BE2C (cell line): ENCODE data around the gene FAM111B. TPM values are rescaled to one million over a fixed set of nuclear protein-coding genes. Genes with fewer than 3 reads are reported as not detected.
"Not testable (repeated sequence)": the region's sequence is repeated elsewhere in the genome, so short reads cannot be mapped to it uniquely, and the experiment has no call there.

Experiments
- DNase-seq: peaks from one replicate; pipeline ENCODE4 v3.0.0-alpha.2; 2020
- H3K27me3 ChIP-seq: fragments of 250-450 bp; sonication (Bioruptor Pico); 2 replicates; pipeline ENCODE4 v1.5.1; 2020; ENCODE audit warnings: mild to moderate bottlenecking
- H3K36me3 ChIP-seq: fragments of 250-450 bp; sonication (Bioruptor Pico); 2 replicates; pipeline ENCODE4 v1.5.1; 2020; ENCODE audit warnings: mild to moderate bottlenecking
- H3K4me1 ChIP-seq: fragments of 250-450 bp; sonication (Bioruptor Pico); 2 replicates; pipeline ENCODE4 v1.5.1; 2020
- H3K4me3 ChIP-seq: 2 replicates; pipeline ENCODE4 v1.5.1; 2011; ENCODE audit warnings: low read depth, low read length
- H3K9me3 ChIP-seq: fragments of 250-450 bp; sonication (Bioruptor Pico); 2 replicates; pipeline ENCODE4 v1.5.1; 2020
- polyA plus RNA-seq: library from polyadenylated mRNA; unstranded; fragments of >200 nt; gene quantifications from one replicate; pipeline ENCODE4 v1.2.1, GENCODE V29; 2012; ENCODE audit warnings: low read depth, missing spikeins; ENCODE audit not compliant: insufficient read length, insufficient read depth
- TF ChIP-seq, protein P1 (sequence below): IDR thresholded peaks from 2 replicates; pipeline ENCODE4 v1.5.1; 2012; ENCODE audit warnings: mild to moderate bottlenecking, low read depth, low read length

FAM111B gene, protein sequence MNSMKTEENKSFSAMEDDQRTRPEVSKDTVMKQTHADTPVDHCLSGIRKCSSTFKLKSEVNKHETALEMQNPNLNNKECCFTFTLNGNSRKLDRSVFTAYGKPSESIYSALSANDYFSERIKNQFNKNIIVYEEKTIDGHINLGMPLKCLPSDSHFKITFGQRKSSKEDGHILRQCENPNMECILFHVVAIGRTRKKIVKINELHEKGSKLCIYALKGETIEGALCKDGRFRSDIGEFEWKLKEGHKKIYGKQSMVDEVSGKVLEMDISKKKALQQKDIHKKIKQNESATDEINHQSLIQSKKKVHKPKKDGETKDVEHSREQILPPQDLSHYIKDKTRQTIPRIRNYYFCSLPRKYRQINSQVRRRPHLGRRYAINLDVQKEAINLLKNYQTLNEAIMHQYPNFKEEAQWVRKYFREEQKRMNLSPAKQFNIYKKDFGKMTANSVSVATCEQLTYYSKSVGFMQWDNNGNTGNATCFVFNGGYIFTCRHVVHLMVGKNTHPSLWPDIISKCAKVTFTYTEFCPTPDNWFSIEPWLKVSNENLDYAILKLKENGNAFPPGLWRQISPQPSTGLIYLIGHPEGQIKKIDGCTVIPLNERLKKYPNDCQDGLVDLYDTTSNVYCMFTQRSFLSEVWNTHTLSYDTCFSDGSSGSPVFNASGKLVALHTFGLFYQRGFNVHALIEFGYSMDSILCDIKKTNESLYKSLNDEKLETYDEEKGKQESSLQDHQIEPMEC
- polyA plus RNA-seq, result 0.26 TPM

DNA sequence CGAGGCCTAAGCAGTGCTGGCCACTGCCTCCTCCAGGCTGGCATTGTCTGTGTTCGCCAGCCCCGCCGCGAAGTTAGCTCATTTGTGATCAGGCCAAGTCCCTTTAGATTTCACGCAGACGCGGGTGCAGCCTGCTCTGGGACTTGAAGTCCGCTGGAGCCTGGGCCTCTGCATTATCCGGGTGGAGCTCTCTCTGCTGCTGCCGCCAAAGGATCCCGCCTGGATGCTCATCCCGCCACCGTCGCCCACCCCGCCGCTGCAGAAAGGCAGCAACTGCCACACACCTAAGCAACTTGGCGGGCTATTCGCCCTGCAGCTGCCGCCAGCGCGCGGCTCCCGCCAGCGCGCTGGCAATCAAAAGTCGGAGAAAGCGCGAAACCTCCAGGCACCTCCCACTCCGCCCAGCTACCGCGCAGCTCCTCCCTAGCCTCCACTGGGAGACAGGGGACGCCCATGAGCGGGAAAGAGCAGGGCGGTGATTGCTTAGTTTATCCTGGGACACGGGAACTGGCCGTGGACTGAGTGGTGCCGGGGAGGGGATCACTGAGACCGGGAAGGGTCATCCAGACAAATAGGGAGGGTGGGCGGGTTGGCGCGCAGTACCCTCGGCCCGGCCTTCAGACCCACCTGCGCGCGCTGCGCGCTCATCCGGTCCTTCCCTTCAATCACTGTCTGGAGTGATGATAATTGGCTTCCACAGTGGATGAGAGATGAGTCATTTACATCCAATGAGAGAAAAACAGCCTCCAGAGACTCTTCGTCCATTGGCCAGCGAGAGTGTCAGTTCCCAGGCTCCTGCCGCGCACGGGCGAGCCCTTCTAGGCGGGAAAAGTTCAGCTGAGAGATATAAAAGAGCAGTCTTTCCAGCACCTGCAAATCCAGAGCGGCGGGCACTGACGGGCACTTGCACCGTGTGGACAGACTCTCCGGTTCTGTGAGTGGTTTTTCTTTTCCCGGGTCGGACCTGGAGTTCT is at the start of gene FAM111B:
Gene FAM111B, plus strand, starts transcription at position 875 of the 974 bp plus-strand sequence. CDS start 2,389 bp downstream, outside the sequence.
- peak within 1 kb of the TSS; percentile 61 for H3K4me3 ChIP-seq
- no peaks in the 10 kb centered on the region for H3K4me1 ChIP-seq
- peak; percentile 72 for DNase-seq
- no peaks in the 10 kb centered on the region for H3K36me3 ChIP-seq
- no peaks in the 10 kb centered on the region for H3K9me3 ChIP-seq
- no peaks in the 10 kb centered on the region for H3K27me3 ChIP-seq
- TF ChIP-seq, protein P1, sequence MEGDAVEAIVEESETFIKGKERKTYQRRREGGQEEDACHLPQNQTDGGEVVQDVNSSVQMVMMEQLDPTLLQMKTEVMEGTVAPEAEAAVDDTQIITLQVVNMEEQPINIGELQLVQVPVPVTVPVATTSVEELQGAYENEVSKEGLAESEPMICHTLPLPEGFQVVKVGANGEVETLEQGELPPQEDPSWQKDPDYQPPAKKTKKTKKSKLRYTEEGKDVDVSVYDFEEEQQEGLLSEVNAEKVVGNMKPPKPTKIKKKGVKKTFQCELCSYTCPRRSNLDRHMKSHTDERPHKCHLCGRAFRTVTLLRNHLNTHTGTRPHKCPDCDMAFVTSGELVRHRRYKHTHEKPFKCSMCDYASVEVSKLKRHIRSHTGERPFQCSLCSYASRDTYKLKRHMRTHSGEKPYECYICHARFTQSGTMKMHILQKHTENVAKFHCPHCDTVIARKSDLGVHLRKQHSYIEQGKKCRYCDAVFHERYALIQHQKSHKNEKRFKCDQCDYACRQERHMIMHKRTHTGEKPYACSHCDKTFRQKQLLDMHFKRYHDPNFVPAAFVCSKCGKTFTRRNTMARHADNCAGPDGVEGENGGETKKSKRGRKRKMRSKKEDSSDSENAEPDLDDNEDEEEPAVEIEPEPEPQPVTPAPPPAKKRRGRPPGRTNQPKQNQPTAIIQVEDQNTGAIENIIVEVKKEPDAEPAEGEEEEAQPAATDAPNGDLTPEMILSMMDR, result no peak

DNA sequence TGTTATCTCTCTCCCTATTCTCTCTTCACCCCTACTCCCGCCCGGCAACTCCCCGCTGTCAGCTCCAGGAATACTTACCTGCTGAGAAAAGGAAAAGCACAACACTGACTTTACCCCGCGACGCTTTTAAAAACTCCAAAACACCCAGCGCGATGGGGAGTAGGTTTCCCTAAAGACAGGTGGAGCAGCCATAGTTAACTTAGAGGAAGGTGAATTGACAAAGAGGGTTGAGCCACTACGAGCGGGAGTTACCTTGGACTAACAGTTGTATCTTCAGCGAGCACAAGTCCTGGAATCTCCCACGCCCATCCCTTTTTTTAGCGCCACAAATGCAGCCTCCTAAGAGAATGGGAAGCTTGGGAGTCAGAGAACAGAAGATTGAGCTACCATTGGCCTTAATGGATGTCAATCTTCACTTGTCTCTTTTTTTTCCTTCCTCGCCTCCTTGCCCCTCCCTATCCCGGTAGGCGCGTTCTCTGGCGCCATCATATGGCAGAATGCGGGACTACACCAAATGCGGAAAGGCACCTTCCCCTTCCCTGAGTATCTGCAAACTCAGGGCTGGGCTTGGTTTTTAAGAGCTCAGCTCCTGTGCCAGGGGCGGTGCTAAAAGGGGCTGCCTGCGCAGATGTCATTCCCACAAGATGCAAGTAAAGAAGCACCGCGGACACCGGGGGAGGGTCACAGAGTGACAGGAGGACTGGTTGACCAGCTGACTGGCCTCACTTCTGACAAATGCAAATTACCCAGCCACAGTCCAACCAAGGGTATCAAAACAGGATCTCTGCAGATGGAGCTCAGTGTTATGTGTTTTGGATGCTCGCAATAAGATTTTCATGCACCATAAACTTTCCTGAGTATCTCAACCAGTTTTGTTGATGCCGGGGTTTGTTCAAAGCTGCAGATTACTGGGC is 48.7 kb upstream of the FAM111B start:
- peak; percentile 61 for DNase-seq
- H3K9me3 ChIP-seq, H3K36me3 ChIP-seq, H3K4me1 ChIP-seq, H3K27me3 ChIP-seq: not testable (repeated sequence)
- TF ChIP-seq, protein P1, result peak; percentile 72
- peak overlapping the region; percentile 16; the same call in 1 of the 2 replicates for H3K4me3 ChIP-seq

DNA sequence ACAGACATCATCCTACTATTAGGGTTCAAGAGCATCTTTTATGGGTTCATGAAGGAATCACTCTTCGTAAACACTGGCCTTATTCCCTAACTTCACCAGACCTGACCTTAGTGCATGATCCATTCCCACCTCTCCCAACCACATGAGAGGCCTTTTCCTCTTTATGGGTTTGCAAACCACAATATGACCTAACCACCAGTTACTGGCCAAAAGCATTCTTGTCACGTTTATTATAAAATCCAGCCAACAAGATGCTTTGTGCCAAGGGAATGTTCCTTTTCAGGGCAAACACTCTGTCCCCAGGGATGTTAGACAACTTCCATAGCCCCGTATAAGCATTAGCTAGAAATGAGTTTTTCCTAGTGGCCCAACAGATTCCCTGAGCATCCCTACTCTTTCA is 46.9 kb upstream of the FAM111B start:
- not testable (repeated sequence) for H3K9me3 ChIP-seq, DNase-seq, H3K4me1 ChIP-seq, H3K27me3 ChIP-seq, H3K4me3 ChIP-seq, H3K36me3 ChIP-seq

DNA sequence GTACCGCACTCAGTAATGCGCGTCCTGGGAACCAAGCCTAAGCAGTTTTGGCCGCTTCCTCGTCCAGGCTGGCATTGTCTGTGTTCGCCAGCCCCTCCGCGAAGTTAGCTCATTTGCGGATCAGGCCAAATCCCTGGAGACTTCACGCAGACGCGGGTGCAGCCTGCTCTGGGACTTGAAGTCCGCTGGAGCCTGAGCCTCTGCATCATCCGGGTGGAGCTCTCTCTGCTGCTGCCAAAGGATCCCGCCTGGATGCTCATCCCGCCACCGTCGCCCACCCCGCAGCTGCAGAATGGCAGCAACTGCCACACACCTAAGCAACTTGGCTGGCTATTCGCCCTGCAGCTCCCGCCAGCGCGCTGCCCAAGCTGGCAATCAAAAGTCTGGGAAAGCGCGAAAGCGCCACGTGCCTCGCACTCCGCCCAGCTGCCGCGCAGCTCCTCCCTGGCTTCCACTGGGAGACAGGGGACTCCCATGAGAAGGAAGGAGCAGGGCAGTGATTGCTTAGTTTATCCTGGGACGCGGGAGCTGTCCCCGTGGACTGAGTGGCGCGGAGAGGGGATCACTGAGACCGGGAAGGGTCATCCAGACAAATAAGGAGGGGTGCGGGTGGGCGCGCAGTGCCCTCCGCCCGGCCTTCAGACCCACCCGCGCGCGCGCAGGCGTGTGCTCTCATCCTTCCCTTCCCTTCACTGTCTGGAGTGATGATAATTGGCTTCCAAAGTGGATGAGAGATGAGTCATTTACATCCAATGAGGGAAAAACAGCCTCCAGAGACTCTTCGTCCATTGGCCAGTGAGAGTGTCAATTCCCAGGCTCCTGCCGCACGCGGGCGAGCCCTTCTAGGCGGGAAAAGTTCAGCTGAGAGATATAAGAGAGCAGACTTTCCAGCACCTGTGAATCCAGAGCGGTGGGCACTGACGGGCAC is 44.2 kb upstream of the FAM111B start:
- no peaks in the 10 kb centered on the region for H3K4me1 ChIP-seq
- H3K9me3 ChIP-seq, result no peaks in the 10 kb centered on the region
- H3K27me3 ChIP-seq, result no peaks in the 10 kb centered on the region
- H3K36me3 ChIP-seq, result no peaks in the 10 kb centered on the region
- no peak overlapping the region for H3K4me3 ChIP-seq
- DNase-seq, result no peak
- TF ChIP-seq, protein P1, result no peak

DNA sequence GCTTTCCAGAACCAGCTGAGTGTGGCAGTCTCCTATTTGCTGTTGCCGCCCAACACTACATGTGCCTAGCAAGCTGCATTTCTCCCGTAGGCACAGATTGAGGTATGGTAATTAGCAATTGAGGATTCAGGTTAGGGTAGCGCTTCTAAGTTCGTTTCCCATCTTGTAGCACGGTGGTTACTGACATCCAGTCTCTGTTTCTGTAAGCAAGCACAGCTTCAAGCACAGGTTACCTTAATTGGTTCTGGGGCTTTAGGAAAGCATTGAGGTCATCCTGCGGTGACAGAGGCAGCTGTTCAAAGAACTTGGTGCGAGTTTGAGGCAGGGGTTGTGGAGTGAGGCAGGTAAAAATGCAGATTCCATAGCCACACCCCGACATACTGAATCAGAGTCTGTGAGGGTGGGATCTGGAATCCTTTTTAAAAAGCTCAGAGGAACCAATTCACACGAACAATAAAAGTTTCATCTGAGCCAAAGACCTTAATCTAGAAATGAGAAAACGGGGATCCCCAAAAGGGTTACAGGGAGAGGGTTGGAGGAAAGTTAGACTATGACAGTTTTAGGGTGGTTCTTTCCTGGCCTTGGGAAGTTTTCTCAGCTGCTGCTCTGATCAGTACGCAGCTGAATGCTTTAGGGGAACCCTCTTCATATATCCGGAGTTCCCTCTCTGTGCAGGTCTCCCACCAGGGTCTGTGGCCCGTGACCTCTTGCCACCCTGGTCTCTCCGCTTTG is 42.9 kb upstream of the FAM111B start:
- not testable (repeated sequence) for H3K27me3 ChIP-seq, H3K4me3 ChIP-seq, DNase-seq, H3K9me3 ChIP-seq, H3K36me3 ChIP-seq, H3K4me1 ChIP-seq
